NCI-H1092 treated with DMSO at 0.1 percent for 48 hours (cell line): ENCODE data around the gene ABCA13.
A peak's percentile ranks its signal among the peaks of the same experiment; 100 is the strongest.

ENCODE experiments used
- DNase-seq: peaks from one replicate; lab custom pipeline; 2025; lab: John Stamatoyannopoulos, UW

Gene ABCA13

GRCh38 chr7:48637382-48637781 lies 466.1 kb downstream of the ABCA13 start:
- peak; percentile 73 for DNase-seq

- no peak for DNase-seq
Measured at GRCh38 chr7:48638041-48638440, 466.8 kb downstream of the ABCA13 start.

- peak; percentile 13 for DNase-seq
Measured at GRCh38 chr7:48643431-48644013, 472.3 kb downstream of the ABCA13 start.

- DNase-seq = no peak
Measured at GRCh38 chr7:48658138-48658537, 486.9 kb downstream of the ABCA13 start.

- DNase-seq = no peak
Measured at GRCh38 chr7:48660306-48660870, 489.1 kb downstream of the ABCA13 start.

- no peak for DNase-seq
Measured at GRCh38 chr7:48664241-48664640, 493.0 kb downstream of the ABCA13 start.

GRCh38 chr7:48665353-48666135 lies 494.3 kb downstream of the ABCA13 start:
- DNase-seq = no peak

- no peak for DNase-seq
Measured at GRCh38 chr7:48667407-48667806, 496.1 kb downstream of the ABCA13 start.

- no peak for DNase-seq
Measured at GRCh38 chr7:48671656-48672055, 500.4 kb downstream of the ABCA13 start.

- no peak for DNase-seq
Measured at GRCh38 chr7:48681006-48681405, 509.7 kb downstream of the ABCA13 start.

GRCh38 chr7:48691788-48692187 lies 520.5 kb downstream of the ABCA13 start:
- DNase-seq = no peak
